M059J (cell line): ENCODE results near the gene PROZ. TPM values are rescaled to one million over a fixed set of nuclear protein-coding genes. Genes with fewer than 3 reads are reported as not detected.
"Not testable (repeated sequence)": the region's sequence is repeated elsewhere in the genome, so short reads cannot be mapped to it uniquely, and the experiment has no call there.

Experiments
- DNase-seq: peaks from one replicate; pipeline ENCODE4 v3.0.0-alpha.2; 2012; ENCODE audit warnings: low read depth
- total RNA-seq: library from RNA; depleted of rRNA; stranded (reverse); fragments of >200 nt; shearing (Covaris generic); gene quantifications from 2 replicates; pipeline ENCODE4 v1.2.3, GENCODE V29; 2014; rRNA removed

Gene PROZ, protein sequence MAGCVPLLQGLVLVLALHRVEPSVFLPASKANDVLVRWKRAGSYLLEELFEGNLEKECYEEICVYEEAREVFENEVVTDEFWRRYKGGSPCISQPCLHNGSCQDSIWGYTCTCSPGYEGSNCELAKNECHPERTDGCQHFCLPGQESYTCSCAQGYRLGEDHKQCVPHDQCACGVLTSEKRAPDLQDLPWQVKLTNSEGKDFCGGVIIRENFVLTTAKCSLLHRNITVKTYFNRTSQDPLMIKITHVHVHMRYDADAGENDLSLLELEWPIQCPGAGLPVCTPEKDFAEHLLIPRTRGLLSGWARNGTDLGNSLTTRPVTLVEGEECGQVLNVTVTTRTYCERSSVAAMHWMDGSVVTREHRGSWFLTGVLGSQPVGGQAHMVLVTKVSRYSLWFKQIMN
- not detected in 2 replicates for total RNA-seq

DNA sequence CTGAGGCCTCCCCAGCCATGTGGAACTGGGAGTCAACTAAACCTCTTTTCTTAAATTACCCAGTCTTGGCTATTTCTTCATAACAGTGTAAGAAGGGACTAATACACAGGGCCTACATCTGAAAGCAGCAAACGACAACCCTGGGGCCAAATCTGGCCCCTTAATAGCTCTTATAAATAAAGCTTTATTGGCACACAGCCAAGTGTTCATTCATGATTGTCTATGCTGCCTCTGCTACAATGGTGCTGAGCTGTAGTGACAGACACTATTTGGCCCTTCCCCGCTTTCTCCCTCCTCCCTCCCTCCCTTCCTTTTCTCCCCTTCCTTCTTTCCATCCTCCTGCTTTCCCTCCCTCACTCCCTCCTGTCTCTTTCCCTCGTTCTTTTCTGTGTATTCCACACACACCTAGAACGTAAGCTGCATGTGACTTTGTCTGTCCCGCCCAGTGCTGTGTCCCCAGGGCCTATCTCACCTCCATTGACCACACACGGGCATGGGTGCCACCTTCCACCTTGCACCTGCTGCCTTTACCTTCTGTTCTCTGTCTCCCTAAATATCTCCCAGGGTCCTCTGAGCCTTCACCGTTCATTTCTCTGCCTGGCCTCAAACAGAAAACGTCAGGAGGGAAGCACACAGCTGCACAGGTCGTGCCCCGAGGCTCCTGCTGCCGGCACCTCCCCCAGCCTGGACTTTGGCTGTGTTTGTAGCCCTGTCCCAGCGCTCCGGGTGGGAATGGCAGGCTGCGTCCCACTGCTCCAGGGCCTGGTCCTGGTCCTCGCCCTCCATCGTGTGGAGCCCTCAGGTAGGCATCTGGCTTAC, at the start of gene PROZ:
TSS of gene PROZ (plus strand) at position 720 of the 819 bp plus-strand sequence. CDS start at position 733, 13 bp downstream.
- DNase-seq, result no peak

DNA sequence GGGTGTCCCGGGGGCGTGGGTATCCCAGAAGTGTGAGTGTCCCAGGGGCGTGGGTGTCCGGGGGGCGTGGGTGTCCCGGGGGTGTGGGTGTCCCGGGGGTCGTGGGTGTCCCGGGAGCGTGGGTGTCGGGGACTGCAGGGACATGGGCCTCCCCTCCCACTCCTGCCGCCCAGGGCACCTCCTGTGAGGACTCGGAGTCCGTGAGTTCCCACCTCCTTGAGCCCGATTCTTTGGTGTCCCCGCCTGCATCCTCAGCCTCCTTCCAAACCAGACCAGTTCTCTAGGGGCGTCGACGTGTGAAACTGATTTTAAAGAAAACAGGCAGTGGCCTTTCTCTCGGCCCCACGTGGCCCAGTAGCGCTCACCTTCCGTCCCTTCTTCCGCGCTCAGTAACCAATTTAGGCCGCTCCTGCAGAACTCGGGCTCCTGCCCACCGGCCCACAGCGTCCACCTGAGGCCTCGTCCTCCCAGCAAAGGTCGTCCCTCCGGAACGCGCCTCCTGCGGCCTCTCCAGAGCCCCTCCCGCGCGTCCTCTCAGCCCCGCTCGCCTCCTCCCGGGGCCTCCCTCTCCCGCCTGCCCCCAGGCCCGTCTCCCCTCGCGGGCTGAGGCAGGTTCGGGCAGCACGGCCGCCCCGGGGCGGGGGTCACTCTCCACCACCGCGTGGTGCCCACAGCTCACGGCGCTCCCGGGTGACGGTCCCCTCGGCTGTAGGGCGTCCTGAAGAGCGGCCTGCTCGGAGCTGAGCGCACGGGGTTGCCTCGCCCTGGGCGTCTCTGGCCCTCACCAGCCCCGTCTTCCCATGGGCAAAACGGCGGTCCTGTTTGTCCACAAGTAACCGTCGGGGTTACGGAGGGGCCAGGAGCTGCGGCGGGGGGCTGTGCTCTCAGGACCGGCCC, 49.0 kb upstream of the PROZ start:
- DNase-seq, result no peak

DNA sequence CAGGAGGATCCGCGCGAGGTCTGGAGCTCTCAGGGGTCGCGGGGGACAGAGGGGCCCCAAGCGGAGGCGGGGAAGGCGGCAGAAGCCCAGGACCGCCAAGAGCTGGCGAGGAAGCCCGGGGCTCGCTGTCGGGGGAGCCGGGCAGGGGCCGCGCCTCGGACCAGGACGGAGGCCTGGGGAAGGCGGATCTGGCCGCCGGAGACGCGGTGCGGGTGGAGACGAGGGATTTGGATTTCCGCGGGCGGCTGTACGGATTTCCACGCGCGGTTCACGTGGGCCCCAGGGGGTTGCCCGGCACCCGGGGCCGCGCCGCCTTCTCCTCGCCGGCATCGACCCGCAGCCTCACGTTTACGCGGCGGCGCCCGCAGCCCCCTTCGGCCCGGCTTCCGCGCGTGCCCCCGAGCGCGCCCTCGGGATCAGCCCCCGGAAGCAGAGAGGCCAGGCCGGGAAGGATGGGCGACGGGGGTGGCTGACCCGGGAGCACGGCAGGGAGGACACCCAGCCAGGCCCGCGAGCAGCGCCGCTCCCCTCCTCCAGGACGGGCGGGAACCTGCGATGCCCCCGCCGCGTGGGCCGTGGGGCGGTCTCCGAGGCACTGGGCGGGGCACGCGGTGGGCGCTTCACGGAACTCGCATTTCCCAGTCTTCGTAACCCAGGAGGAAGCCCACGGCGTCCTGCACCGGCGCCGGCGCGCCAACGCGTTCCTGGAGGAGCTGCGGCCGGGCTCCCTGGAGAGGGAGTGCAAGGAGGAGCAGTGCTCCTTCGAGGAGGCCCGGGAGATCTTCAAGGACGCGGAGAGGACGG, 48.2 kb upstream of the PROZ start:
- no peak for DNase-seq

DNA sequence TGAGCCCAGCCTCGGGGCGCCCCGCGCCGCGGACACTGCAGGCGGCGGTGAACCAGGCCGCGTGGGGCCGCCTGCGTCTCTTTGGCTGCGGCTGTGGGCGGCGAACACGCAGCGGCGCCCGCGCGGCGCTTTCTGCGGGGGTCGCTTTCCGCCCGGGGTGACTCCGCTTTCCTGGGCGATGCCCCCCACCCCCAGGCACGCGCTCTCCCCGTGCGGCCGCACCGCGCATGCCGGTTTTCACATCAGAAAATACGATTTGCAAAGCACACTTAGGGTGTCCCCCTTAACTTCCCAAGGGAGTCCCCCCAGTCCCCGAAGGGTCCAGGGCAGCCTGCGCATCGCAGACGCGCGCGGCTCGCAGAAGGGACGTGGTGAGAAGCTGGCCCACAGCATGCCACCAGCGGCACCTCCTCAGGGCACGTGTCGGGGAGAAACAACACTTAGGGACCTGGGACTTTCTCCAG, 47.6 kb upstream of the PROZ start:
- DNase-seq, result no peak

DNA sequence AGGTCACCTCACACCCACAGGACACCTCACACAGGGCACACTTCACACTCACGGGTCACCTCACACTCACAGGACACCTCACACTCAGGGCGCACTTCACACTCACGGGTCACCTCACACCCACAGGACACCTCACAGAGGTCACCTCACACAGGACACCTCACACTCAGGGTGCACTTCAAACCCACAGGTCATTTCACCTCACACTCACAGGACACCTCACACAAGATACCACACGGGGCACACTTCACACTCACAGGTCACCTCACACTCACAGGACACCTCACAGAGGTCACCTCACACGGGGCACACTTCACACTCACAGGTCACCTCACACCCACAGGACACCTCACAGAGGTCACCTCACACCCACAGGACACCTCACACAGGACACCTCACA, 46.6 kb upstream of the PROZ start:
- DNase-seq, result not testable (repeated sequence)

DNA sequence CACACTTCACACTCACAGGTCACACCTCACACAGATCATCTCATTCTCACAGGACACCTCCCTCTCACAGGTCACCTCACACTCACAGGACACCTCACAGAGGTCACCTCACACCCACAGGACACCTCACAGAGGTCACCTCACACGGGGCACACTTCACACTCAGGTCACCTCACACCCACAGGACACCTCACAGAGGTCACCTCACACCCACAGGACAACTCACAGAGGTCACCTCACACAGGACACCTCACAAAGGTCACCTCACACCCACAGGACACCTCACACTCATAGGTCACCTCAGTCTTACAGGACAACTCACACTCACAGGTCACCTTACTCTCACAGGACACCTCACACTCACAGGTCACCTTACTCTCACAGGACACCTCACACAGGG, 46.0 kb upstream of the PROZ start:
- not testable (repeated sequence) for DNase-seq

DNA sequence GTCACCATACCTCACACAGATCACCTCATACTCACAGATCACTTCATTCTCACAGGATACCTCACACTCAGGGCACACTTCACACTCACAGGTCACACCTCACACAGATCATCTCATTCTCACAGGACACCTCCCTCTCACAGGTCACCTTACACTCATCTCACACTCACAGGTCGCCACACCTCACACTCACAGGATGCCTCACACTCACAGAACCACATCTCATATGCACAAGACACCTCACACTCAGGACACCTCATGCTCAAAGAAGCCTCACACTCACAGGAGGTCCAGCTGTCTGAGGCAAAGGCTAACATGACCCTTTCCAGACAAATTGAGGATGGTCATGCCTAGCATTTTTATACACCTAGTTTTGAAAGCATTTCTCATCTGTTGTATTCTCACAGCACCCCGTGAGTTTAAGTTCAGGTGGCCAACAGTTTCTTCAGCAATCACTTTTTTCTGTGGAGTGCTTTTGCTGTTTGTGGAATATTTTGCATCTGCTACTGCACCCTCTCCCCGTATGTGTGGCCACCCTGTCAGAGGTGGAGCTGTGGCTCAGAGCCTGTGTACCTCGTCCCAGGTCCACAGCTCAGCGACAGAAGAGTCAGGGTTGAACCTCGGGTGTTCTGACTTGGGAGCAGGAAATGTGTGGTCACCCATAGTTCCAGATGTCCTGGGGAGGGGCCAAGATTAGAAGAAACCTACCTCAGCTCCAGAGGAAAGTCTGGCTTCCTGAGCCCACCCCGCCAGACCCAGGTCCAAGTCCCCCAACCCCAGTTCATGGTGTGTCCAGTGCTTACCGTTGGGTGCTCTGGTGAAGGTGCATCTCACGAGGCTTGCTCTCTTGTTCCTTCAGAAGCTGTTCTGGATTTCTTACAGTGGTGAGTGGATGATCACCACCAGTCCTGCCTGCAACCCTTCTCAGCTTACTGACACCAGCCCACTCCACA, 45.3 kb upstream of the PROZ start:
- DNase-seq, result no peak

DNA sequence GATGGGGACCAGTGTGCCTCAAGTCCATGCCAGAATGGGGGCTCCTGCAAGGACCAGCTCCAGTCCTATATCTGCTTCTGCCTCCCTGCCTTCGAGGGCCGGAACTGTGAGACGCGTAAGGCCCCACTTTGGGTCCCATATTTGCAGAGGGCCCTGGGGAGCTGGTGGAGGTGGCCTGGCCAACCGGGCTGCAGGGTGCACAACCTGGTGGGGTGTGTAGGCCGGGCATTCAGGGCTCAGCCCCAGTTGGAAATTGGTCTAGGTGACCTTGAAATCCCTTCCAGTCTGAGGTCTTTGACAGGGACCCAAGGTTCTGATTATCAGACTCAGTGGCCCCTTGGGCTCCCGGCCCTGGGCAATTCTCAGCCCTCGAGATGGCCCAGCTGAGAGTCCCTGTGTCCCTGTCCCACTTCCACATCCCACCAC, 44.6 kb upstream of the PROZ start:
- no peak for DNase-seq

DNA sequence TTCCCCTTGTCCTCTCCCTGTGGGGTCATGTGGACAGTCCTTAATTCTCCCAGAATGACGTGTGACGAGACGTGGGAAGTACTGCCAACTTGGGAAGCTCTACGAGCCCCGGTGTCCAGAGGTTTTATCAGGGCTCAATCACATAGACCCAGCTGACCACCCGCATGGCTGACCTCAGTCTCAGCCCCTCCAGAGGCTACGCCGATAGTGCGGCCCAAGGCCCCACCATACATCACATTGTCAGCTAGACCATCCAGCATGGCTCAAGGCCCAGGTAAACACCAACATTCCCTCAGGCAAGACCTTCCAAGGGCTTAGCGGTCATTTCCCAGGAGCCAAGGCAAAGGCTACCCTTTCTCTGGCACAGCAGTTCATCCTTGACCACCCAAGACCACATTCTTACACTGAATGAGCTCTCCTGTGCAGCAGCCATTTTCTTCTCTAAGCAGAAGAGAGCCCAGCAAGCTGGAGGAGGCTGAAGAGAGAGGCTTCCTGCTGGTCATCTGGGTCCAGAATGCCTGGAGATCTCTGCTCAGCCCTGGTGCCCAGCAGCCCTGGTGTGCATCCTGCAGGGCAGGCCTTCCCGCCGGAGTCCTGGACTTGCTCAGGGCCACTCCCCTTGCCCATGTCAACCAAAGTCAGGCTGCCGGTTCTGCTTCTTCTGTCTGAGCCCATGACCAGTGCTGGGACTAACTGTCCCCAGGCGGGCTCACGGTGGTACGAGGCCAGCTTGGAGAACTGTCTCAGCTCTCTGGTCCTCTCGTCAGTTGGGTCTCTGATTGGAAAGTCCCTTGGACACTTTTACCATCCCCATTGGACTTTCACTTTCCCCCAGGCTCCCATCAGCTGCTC, 43.7 kb upstream of the PROZ start:
- DNase-seq, result no peak

DNA sequence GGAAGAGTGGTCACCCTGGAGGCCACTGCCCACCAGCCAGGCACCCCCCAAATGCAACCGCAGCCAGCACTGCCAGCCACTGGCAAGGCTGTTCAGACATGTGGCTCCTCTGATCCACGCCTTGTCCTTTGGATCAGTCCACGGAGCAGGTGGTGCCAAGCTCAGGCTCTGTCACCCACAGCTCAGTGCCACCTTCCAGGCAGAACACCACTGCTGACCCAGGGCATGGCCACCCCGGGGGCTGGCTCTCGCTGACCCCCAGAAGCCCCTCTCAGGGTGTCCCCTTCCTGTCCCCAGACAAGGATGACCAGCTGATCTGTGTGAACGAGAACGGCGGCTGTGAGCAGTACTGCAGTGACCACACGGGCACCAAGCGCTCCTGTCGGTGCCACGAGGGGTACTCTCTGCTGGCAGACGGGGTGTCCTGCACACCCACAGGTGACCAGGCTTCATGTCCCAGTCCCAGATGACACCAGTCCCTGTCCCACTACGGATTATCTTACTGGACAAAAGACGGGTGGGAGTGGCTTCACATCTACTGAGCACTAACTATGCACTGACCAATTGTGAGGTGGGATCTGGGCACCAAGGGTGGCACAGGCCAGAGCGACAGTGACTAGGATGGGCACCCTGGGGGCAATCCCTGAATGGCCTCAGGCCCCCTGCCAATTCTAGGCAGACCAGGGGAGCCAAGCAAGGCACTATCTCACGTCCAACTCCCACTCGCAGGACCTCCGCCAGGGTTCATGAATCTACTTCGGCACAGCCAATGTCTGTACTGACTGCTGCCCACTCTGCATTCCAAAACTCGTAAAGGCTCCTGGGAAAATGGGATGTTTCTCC, 42.9 kb upstream of the PROZ start:
- DNase-seq, result no peak

DNA sequence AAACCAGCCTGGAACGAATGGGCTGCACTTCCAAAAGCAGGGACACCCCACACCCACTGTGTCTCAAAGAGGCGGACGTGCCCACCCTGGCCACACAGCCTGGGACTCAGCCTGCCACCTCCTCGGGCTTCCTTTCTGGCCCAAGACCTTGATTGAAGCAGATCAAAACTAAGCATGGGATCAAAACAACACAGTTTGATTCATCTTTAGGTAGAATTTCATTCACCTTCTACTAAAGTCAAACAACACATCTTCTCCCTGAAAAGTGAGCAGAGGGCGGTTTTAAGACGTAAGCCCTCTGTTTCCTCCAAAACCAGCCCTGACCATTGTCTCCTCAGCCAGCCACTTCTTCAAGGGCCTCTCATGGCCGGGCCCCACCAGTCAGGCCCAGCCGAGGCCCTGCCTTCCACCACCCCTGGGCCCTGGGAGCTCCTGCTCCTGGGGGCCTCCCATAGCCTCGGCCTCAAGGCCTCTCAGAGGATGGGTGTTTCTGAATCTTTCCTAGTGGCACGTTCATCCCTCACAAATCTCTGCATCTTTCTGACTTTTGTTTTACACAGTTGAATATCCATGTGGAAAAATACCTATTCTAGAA, 42.1 kb upstream of the PROZ start:
- DNase-seq, result no peak

DNA sequence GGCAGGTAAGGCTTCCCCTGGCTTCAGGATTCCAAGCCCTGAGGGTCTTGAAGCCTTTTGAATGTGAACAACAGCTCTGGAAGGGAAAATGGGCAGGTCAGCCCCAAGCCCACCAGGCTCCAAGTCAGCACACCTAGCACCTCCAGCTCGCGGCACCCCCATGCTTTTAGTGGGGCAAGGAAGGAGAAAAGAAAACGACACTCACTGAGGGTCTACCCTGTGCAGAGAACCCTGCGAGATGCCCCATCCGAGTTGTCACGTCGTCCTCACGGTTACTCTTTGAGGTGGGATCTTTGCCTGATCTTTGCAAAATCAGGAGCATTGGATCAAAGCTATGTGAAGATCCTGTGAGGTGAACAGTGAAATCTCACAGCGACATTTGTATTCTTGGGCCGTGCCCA, 41.6 kb upstream of the PROZ start:
- DNase-seq, result no peak

DNA sequence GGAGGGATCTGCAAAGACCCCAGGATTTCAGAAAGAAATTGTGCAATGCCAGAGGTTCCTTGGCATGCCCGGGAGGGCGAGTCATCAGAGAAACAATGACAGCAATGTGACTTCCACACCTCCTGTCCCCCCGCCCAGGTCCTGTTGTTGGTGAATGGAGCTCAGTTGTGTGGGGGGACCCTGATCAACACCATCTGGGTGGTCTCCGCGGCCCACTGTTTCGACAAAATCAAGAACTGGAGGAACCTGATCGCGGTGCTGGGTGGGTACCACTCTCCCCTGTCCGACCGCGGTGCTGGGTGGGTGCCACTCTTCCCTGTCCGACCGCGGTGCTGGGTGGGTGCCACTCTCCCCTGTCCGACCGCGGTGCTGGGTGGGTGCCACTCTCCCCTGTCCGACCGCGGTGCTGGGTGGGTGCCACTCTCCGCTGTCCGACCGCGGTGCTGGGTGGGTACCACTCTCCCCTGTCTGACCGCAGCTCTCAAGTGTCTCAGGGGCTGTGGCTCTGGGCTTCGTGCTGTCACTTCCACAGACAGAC, 41.0 kb upstream of the PROZ start:
- no peak for DNase-seq

DNA sequence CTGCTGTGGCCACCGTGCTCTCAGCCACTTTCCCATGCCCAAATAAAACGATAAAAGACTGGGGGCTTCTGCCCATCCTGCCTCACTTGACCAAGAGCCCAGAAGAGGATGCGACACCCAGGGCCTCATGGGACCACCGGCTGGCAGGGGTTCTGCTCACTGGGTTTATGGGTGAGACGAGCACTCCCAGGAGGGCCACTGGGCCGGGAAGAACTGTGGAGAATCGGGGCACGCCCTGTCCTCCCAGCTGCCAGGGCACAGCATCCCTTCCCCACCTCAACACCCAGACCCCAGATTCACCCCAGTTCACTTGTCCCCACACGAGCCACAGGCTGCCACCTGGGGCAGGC, 40.6 kb upstream of the PROZ start:
- DNase-seq, result no peak

DNA sequence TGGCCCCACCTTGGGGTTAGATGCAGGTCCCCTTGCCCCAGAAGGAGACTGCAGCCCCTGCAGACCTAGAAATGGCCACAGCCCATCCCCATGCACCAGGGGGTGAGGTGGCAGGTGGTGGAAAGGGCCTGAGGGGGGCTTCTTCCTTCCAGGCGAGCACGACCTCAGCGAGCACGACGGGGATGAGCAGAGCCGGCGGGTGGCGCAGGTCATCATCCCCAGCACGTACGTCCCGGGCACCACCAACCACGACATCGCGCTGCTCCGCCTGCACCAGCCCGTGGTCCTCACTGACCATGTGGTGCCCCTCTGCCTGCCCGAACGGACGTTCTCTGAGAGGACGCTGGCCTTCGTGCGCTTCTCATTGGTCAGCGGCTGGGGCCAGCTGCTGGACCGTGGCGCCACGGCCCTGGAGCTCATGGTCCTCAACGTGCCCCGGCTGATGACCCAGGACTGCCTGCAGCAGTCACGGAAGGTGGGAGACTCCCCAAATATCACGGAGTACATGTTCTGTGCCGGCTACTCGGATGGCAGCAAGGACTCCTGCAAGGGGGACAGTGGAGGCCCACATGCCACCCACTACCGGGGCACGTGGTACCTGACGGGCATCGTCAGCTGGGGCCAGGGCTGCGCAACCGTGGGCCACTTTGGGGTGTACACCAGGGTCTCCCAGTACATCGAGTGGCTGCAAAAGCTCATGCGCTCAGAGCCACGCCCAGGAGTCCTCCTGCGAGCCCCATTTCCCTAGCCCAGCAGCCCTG, 40.0 kb upstream of the PROZ start:
- no peak for DNase-seq

DNA sequence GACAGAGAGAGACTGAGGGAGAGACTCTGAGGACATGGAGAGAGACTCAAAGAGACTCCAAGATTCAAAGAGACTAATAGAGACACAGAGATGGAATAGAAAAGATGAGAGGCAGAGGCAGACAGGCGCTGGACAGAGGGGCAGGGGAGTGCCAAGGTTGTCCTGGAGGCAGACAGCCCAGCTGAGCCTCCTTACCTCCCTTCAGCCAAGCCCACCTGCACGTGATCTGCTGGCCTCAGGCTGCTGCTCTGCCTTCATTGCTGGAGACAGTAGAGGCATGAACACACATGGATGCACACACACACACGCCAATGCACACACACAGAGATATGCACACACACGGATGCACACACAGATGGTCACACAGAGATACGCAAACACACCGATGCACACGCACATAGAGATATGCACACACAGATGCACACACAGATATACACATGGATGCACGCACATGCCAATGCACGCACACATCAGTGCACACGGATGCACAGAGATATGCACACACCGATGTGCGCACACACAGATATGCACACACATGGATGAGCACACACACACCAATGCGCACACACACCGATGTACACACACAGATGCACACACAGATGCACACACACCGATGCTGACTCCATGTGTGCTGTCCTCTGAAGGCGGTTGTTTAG, 39.2 kb upstream of the PROZ start:
- no peak for DNase-seq
